IPS DF 6.9 (cell line): ENCODE results near the gene HK1.
"Not testable (repeated sequence)": the region's sequence is repeated elsewhere in the genome, so short reads cannot be mapped to it uniquely, and the experiment has no call there.

Experiments
- DNase-seq: peaks from one replicate; pipeline ENCODE4 v3.0.0-alpha.2; 2013; ENCODE audit warnings: low read depth, low spot score
- H3K27ac ChIP-seq: one replicate; pipeline ENCODE4 v1.5.1; 2013; ENCODE audit warnings: low read length, control low read depth
- H3K27me3 ChIP-seq: 2 replicates; pipeline ENCODE4 v1.6.1; 2013; ENCODE audit warnings: mild to moderate bottlenecking, low read length; ENCODE audit not compliant: control insufficient read depth, insufficient read depth
- H3K36me3 ChIP-seq: 2 replicates; pipeline ENCODE4 v1.6.1; 2013; ENCODE audit warnings: low read length; ENCODE audit not compliant: control insufficient read depth, insufficient read depth
- H3K4me1 ChIP-seq: 2 replicates; pipeline ENCODE4 v1.6.1; 2013; ENCODE audit warnings: low read length; ENCODE audit not compliant: control insufficient read depth, insufficient read depth
- H3K4me3 ChIP-seq: 2 replicates; pipeline ENCODE4 v1.5.1; 2013; ENCODE audit warnings: mild to moderate bottlenecking, low read length
- H3K9me3 ChIP-seq: 2 replicates; pipeline ENCODE4 v1.6.1; 2013; ENCODE audit warnings: low read length, inconsistent platforms; ENCODE audit not compliant: control insufficient read depth, insufficient read depth
- WGBS: extraction: QIAGEN DNeasy Blood & Tissue Kit; methylation state at CpG from one replicate; pipeline ENCODE4 v1.1.7; 2013; ENCODE audit warnings: mixed read lengths, missing lambda C conversion rate; ENCODE audit not compliant: insufficient read length, insufficient coverage; 5-methylcytosine and 5-hydroxymethylcytosine counted together

The HK1 gene

DNA sequence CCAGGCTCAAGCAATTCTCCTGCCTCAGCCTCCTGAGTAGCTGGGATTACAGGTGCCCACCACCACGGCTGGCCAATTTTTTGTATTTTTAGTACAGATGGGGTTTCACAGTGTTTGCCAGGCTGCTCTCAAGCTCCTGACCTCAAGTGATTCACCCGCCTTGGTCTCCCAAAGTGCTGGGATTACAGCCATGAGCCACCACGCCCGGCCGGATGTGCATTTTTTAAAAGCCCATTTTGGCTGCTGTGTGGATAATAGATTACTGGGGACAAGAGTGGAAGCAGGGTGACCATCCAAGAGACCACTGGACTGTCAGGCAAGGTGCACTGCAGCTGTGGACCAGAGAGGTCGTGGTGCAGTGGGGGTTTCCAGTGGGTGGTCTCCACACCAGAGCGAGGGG is 36.7 kb upstream of the HK1 start:
- peaks cover 1% of the 10 kb centered on the region; the same call in 1 of the 2 replicates for H3K4me1 ChIP-seq
- H3K27ac ChIP-seq: no peak overlapping the region
- H3K4me3 ChIP-seq: no peak overlapping the region
- H3K9me3 ChIP-seq: no peaks in the 10 kb centered on the region
- DNase-seq: no peak
- H3K36me3 ChIP-seq: no peaks in the 10 kb centered on the region
- no peaks in the 10 kb centered on the region for H3K27me3 ChIP-seq
- no CpG with 5 or more reads among the region's 7 CpGs for WGBS

DNA sequence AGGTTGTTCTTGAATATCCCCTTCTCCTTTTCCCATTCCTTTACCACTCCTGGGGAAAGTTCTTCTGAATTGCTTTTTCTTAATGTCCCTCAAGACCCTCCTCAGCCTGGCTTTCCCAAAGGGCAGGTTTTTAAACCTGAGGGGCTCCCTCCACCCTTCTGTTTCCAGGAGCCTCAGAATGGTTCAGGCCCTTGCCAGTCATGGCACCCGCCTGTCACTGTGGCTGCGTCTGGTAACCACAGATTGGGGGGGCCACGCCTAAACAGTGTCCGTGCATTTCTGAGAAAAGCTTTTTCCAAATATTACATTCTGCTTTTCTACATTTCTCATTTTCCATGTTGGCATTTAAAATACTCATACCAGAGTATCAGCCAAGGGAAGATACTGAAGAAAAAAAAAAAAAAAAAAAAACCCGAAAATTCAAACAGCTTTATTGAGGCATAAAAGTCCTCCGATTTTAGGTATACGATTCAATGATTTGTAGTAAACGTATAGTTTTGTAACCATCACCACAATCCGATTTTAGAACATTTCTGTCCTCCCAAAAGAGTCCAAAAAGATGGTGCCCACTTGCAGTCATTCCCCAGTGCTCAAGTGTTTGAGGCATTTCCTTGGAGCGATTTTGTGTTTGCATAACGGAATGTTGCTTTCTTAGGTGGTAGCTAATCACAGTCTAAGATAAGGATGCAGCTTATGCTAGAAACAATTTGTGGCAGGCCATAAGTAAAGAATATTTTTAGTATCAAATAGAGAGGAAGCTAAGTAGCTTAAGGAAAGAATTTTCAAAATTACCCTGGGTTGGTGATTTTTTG is 36.0 kb upstream of the HK1 start:
- Histone ChIP-seq H3K27me3 (no peaks in the 10 kb centered on the region), H3K4me3 (no peak overlapping the region), H3K9me3 (no peaks in the 10 kb centered on the region), H3K36me3 (no peaks in the 10 kb centered on the region), H3K27ac (no peak overlapping the region), H3K4me1 (peaks cover 1% of the 10 kb centered on the region; the same call in 1 of the 2 replicates)
- WGBS: no CpG with 5 or more reads among the region's 11 CpGs
- DNase-seq: no peak

- no peak for DNase-seq
- Histone ChIP-seq H3K27me3 (no peaks in the 10 kb centered on the region), H3K27ac (no peak overlapping the region), H3K4me3 (no peak overlapping the region), H3K4me1 (peaks cover 1% of the 10 kb centered on the region; the same call in 1 of the 2 replicates), H3K9me3 (no peaks in the 10 kb centered on the region), H3K36me3 (no peaks in the 10 kb centered on the region)
- WGBS: no CpG with 5 or more reads among the region's 5 CpGs
These were observed 35.5 kb upstream of the HK1 start for GRCh38 chr10:69242852-69243212.

GRCh38 chr10:69243817-69244216 is 34.5 kb upstream of the HK1 start:
- Histone ChIP-seq H3K9me3 (no peaks in the 10 kb centered on the region), H3K4me3 (no peak overlapping the region), H3K4me1 (peaks cover 1% of the 10 kb centered on the region; the same call in 1 of the 2 replicates), H3K27me3 (no peaks in the 10 kb centered on the region), H3K27ac (no peak overlapping the region), H3K36me3 (no peaks in the 10 kb centered on the region)
- no CpG with 5 or more reads among the region's 10 CpGs for WGBS
- no peak for DNase-seq

DNA sequence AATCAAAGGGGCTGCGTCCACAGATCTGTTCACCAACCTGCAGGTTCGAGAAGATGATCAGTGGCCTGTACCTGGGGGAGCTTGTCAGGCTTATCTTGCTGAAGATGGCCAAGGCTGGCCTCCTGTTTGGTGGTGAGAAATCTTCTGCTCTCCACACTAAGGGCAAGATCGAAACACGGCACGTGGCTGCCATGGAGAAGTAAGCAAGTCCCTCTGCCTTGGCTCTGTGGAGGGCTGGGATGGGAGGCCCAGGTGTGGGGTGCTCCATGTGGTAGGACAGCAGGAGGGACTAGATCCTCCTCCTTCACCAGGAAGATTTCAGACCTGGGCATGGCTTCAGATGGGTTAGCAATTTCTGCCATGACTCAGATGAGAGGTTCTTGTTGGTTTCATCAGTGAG is 32.3 kb upstream of the HK1 start:
- H3K4me1 ChIP-seq: peaks cover 1% of the 10 kb centered on the region; the same call in 1 of the 2 replicates
- H3K27me3 ChIP-seq: no peaks in the 10 kb centered on the region
- WGBS: no CpG with 5 or more reads among the region's 5 CpGs
- no peaks in the 10 kb centered on the region for H3K9me3 ChIP-seq
- DNase-seq: no peak
- H3K27ac ChIP-seq: no peak overlapping the region
- no peak overlapping the region for H3K4me3 ChIP-seq
- H3K36me3 ChIP-seq: no peaks in the 10 kb centered on the region

DNA sequence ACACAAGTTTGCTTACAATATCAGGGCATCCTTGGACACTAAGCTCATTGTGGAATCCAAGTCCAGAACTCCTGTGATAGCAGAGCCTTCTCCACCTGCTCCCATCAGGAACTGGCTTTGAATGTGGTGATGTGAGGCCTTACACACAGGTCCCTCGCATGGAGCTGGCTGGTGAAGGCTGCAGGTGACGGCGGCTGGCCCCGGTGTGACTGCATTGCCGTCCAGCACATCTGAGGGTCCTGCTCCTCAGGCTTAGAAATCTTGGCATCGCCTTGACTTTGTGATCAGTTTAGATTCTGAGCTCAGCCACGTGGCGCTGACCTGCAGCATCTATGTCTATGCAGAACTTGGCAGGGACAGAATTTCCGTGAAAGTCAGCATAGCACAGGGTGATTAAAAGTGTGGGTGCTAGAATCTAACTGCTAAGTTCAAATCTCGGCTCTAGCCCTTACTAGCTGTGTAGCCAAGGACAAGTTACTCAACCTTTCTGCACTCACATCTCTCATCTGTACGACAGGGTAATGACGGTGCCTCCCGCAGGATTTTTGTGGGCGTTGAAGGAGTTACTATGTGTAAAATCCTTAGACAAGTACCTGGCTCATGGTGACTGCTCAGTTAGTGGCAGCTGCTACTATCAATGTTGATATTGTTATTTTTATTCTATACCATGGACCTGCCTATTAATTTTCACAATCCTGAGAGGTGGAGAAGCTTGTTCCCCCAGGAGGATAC is 31.5 kb upstream of the HK1 start:
- Histone ChIP-seq H3K36me3 (no peaks in the 10 kb centered on the region), H3K4me1 (peaks cover 1% of the 10 kb centered on the region; the same call in 1 of the 2 replicates), H3K4me3 (no peak overlapping the region), H3K27me3 (no peaks in the 10 kb centered on the region), H3K27ac (no peak overlapping the region), H3K9me3 (no peaks in the 10 kb centered on the region)
- DNase-seq: no peak
- WGBS: no CpG with 5 or more reads among the region's 14 CpGs

DNA sequence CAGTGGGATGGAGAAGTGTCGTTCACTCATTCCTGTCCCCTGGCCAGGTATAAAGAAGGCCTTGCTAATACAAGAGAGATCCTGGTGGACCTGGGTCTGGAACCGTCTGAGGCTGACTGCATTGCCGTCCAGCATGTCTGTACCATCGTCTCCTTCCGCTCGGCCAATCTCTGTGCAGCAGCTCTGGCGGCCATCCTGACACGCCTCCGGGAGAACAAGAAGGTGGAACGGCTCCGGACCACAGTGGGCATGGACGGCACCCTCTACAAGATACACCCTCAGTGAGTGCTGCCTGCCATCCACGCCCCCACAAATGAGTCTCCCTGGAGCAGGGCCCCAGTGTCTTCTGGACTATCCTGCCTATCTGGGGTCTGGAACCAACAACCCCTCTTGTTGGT is 31.0 kb upstream of the HK1 start:
- H3K4me3 ChIP-seq: no peak overlapping the region
- no peak overlapping the region for H3K27ac ChIP-seq
- no peaks in the 10 kb centered on the region for H3K36me3 ChIP-seq
- DNase-seq: no peak
- peaks cover 1% of the 10 kb centered on the region; the same call in 1 of the 2 replicates for H3K4me1 ChIP-seq
- WGBS: no CpG with 5 or more reads among the region's 13 CpGs
- H3K9me3 ChIP-seq: no peaks in the 10 kb centered on the region
- H3K27me3 ChIP-seq: no peaks in the 10 kb centered on the region

- Histone ChIP-seq H3K9me3 (no peaks in the 10 kb centered on the region), H3K27ac (no peak overlapping the region), H3K27me3 (no peaks in the 10 kb centered on the region), H3K4me1 (peaks cover 1% of the 10 kb centered on the region; the same call in 1 of the 2 replicates), H3K36me3 (no peaks in the 10 kb centered on the region), H3K4me3 (no peak overlapping the region)
- DNase-seq: no peak
- no CpG with 5 or more reads among the region's 24 CpGs for WGBS
These were observed 30.1 kb upstream of the HK1 start for GRCh38 chr10:69248117-69248730.

DNA sequence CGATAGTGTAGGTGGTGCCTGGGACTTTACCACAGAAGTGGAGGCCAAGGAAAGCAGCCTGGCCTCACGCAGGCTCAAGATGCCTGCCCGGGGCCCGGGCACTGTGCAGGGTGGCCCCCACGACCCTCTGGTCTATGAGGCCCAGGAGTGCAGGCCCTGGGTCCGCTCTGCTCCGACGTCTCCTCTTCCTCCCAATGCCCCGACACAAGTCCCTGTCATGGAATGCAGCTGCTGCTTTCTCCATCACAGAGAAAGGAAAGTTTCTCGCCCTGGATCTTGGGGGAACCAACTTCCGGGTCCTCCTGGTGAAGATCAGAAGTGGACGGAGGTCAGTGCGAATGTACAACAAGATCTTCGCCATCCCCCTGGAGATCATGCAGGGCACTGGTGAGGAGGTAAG is 28.3 kb upstream of the HK1 start:
- H3K4me1 ChIP-seq: peaks cover 1% of the 10 kb centered on the region; the same call in 1 of the 2 replicates
- no peak overlapping the region for H3K27ac ChIP-seq
- H3K36me3 ChIP-seq: no peaks in the 10 kb centered on the region
- H3K9me3 ChIP-seq: no peaks in the 10 kb centered on the region
- no peaks in the 10 kb centered on the region for H3K27me3 ChIP-seq
- no CpG with 5 or more reads among the region's 14 CpGs for WGBS
- DNase-seq: no peak
- H3K4me3 ChIP-seq: no peak overlapping the region

- DNase-seq, H3K4me3 ChIP-seq, H3K27me3 ChIP-seq, H3K9me3 ChIP-seq, H3K4me1 ChIP-seq, H3K27ac ChIP-seq, H3K36me3 ChIP-seq: not testable (repeated sequence)
- no CpG with 5 or more reads among the region's 2 CpGs for WGBS
These were observed 26.9 kb upstream of the HK1 start for GRCh38 chr10:69251417-69251816.
